ENCODE data around the gene STK32C. TPM values are rescaled to one million over a fixed set of nuclear protein-coding genes. Genes with fewer than 3 reads are reported as not detected.

STK32C gene
- total RNA-seq, 1 donor from 2014 or later, result 5.9 TPM

GRCh38 chr10:132197271-132198067 lies 110.3 kb downstream of the STK32C start:
- DNase-seq (ENCODE audit: low spot score), result peak; percentile 51
- intact Hi-C loops (cut with DNase I), result no loop called here

- peak; percentile 73 for DNase-seq (ENCODE audit: low spot score)
Measured at GRCh38 chr10:132196178-132197113, 111.3 kb downstream of the STK32C start.

GRCh38 chr10:132195366-132196075 lies 112.2 kb downstream of the STK32C start:
- DNase-seq (ENCODE audit: low spot score), result peak; percentile 72
- intact Hi-C loops (cut with DNase I), result no loop called here

More at GRCh38 chr10:132196178-132197113, 111.3 kb downstream of the STK32C start:
- intact Hi-C loops (cut with DNase I), result no loop called here

- intact Hi-C loops (cut with DNase I), result no loop called here
- DNase-seq (ENCODE audit: low spot score), result peak; percentile 67
Measured at GRCh38 chr10:132194726-132195125, 113.0 kb downstream of the STK32C start.

GRCh38 chr10:132193907-132194552 lies 113.7 kb downstream of the STK32C start:
- peak; percentile 76 for DNase-seq (ENCODE audit: low spot score)
- intact Hi-C loops (cut with DNase I), result no loop called here

- DNase-seq (ENCODE audit: low spot score), result peak; percentile 88
- intact Hi-C loops (cut with DNase I), result no loop called here
Measured at GRCh38 chr10:132192991-132193665, 114.6 kb downstream of the STK32C start.

GRCh38 chr10:132192076-132192975 lies 115.4 kb downstream of the STK32C start:
- DNase-seq (ENCODE audit: low spot score), result peak; percentile 72

GRCh38 chr10:132189810-132190422 lies 117.8 kb downstream of the STK32C start:
- intact Hi-C loops (cut with DNase I), result no loop called here
- no peak for DNase-seq (ENCODE audit: low spot score)

More at GRCh38 chr10:132192076-132192975, 115.4 kb downstream of the STK32C start:
- intact Hi-C loops (cut with DNase I), result no loop called here

- DNase-seq (ENCODE audit: low spot score), result no peak
- intact Hi-C loops (cut with DNase I), result no loop called here
Measured at GRCh38 chr10:132189016-132189415, 118.7 kb downstream of the STK32C start.

- intact Hi-C loops (cut with DNase I), result no loop called here
- DNase-seq (ENCODE audit: low spot score), result no peak
Measured at GRCh38 chr10:132188331-132188730, 119.4 kb downstream of the STK32C start.

- intact Hi-C loops (cut with DNase I), result no loop called here
- DNase-seq (ENCODE audit: low spot score), result no peak
Measured at GRCh38 chr10:132187430-132188138, 120.2 kb downstream of the STK32C start.

GRCh38 chr10:132186488-132187429 lies 121.0 kb downstream of the STK32C start, which contains the start of gene DPYSL4:
Gene DPYSL4, plus strand, starts transcription at chr10:132186948. Its CDS starts 116 bp downstream, at chr10:132187064.
- intact Hi-C loops (cut with DNase I), result no loop called here
- no peak for DNase-seq (ENCODE audit: low spot score)

GRCh38 chr10:132185601-132186487 lies 121.9 kb downstream of the STK32C start:
- no peak for DNase-seq (ENCODE audit: low spot score)
- intact Hi-C loops (cut with DNase I), result no loop called here

GRCh38 chr10:132184816-132185593 lies 122.7 kb downstream of the STK32C start:
- intact Hi-C loops (cut with DNase I), result no loop called here
- no peak for DNase-seq (ENCODE audit: low spot score)

All from cardiac septum (tissue), 1 donor.